ENCODE measurements around the gene APOL5.
"Not testable (repeated sequence)": the region's sequence is repeated elsewhere in the genome, so short reads cannot be mapped to it uniquely, and the experiment has no call there.

Gene APOL5, protein sequence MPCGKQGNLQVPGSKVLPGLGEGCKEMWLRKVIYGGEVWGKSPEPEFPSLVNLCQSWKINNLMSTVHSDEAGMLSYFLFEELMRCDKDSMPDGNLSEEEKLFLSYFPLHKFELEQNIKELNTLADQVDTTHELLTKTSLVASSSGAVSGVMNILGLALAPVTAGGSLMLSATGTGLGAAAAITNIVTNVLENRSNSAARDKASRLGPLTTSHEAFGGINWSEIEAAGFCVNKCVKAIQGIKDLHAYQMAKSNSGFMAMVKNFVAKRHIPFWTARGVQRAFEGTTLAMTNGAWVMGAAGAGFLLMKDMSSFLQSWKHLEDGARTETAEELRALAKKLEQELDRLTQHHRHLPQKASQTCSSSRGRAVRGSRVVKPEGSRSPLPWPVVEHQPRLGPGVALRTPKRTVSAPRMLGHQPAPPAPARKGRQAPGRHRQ

DNA sequence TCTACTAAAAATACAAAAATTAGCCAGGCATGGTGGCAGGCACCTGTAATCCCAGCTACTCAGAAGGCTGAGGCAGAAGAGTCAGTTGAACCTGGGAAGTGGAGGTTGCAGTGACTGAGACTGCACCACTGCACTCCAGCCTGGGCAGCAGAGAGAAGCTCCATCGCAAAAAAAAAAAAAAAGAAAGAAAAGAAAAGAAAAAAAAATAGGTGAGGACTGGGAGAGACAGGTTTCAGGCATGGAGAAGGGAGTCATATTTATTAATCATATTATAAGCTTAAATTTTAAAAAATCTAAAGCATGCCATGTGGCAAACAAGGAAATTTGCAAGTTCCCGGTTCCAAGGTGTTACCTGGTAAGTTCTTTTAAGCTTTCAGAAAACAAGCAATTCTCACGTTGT lies at the start of gene APOL5:
APOL5 (plus strand) TSS at position 301 of the 400 bp plus-strand sequence; CDS start at position 301, 0 bp downstream.
- Histone ChIP-seq H3K36me3 (ENCODE audit: insufficient read depth, low read depth, low read length) (no peaks in the 10 kb centered on the region), H3K9me3 (ENCODE audit: insufficient read depth, low read depth, low read length) (peaks cover 4% of the 10 kb centered on the region; the same call in 1 of the 2 replicates), H3K27me3 (ENCODE audit: insufficient read depth, low read length) (no peaks in the 10 kb centered on the region), H3K4me1 (ENCODE audit: insufficient read depth, low read length) (no peaks in the 10 kb centered on the region), H3K4me3 (ENCODE audit: low read length) (no peak within 1 kb of the TSS), H3K9ac (ENCODE audit: low read depth, low read length) (no peak within 1 kb of the TSS), H3K27ac (ENCODE audit: low read length) (no peak within 1 kb of the TSS)

DNA sequence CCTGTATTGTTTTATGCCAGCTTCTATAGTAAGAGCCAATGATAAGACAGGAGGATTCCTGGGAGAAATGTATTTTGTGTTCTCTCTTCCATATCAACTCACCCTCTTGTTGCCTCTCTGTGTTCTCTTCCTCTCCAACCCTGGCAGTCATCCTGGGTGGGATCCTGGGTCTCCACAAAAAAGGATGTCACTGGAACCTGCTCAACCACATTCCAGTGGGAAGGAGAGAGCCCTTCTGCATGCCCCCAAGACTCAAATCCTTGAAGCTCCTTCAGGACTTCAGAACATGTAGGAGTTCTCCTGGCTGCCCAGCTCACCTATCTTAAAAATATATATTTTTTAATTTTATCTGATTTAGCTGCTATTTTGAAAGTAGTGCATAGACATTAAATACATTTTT lies 43.3 kb upstream of the APOL5 start:
- Histone ChIP-seq H3K27ac (ENCODE audit: low read length) (no peak overlapping the region), H3K36me3 (ENCODE audit: insufficient read depth, low read depth, low read length) (no peaks in the 10 kb centered on the region), H3K27me3 (ENCODE audit: insufficient read depth, low read length) (no peaks in the 10 kb centered on the region), H3K9me3 (ENCODE audit: insufficient read depth, low read depth, low read length) (peaks cover 30% of the 10 kb centered on the region; the same call in 1 of the 2 replicates), H3K9ac (ENCODE audit: low read depth, low read length) (no peak overlapping the region), H3K4me1 (ENCODE audit: insufficient read depth, low read length) (peaks cover 8% of the 10 kb centered on the region), H3K4me3 (ENCODE audit: low read length) (no peak overlapping the region; the same call in 1 of the 2 replicates)

DNA sequence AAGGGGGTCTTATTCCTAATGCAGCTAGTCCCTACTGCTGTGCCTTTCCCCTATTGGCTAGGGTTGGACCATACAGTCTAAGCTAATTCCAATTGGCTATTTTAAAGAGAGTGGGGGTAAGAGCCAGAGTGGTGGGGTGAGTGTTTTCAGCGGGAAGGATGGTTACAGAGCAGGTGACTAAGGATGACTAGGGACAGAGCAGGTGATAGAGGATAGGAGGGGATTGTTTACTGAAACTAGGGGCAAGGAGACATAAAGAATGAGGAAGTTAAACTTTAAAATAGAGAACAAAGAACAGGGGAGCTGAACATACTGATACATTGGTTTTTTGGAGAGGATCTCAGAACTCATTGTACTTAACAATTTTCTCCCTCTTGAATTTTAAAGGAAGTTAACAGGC lies 41.6 kb upstream of the APOL5 start:
- H3K36me3 ChIP-seq (ENCODE audit: insufficient read depth, low read depth, low read length); H3K9ac ChIP-seq (ENCODE audit: low read depth, low read length); H3K4me1 ChIP-seq (ENCODE audit: insufficient read depth, low read length); H3K27me3 ChIP-seq (ENCODE audit: insufficient read depth, low read length); H3K4me3 ChIP-seq (ENCODE audit: low read length); H3K27ac ChIP-seq (ENCODE audit: low read length): not testable (repeated sequence)
- H3K9me3 ChIP-seq (ENCODE audit: insufficient read depth, low read depth, low read length), result peaks cover 30% of the 10 kb centered on the region; the same call in 1 of the 2 replicates

DNA sequence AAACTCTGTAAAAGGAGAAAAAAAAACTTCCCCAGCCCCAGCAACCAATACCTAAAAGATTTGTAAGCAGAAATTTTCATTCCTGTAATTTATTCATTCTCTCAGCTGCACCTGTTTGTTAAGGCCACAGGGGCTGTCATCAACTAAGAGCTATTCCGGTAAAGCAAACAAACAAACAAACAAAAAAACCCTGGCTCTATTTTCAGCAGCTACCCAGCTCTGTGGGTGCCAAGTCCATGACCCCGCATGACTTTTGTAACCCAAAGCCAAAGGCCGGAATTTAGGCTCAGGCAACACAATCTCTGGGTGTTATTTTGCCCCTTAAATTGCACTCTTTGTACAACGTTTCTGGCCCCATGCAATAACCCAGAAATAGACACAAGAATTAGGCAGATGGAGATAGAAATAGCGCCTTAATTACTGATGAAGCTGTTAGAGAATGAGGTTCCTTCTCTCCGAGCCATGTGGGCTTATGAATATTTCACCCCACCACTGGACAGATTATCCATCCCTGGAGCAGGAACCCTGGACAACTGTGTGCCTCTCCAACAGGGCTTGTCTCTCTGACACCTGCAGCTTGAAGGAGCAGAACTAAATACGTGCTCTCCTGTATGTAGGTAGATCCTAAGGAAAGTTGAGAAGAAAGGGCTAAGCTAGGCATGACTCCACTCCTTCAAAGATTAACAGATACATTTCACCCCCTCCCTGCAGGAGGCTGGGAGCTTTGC lies 40.0 kb upstream of the APOL5 start:
- Histone ChIP-seq H3K9ac (ENCODE audit: low read depth, low read length) (no peak overlapping the region), H3K9me3 (ENCODE audit: insufficient read depth, low read depth, low read length) (peaks cover 35% of the 10 kb centered on the region; the same call in 1 of the 2 replicates), H3K27ac (ENCODE audit: low read length) (no peak overlapping the region), H3K36me3 (ENCODE audit: insufficient read depth, low read depth, low read length) (no peaks in the 10 kb centered on the region), H3K27me3 (ENCODE audit: insufficient read depth, low read length) (no peaks in the 10 kb centered on the region), H3K4me1 (ENCODE audit: insufficient read depth, low read length) (peaks cover 8% of the 10 kb centered on the region), H3K4me3 (ENCODE audit: low read length) (no peak overlapping the region)

DNA sequence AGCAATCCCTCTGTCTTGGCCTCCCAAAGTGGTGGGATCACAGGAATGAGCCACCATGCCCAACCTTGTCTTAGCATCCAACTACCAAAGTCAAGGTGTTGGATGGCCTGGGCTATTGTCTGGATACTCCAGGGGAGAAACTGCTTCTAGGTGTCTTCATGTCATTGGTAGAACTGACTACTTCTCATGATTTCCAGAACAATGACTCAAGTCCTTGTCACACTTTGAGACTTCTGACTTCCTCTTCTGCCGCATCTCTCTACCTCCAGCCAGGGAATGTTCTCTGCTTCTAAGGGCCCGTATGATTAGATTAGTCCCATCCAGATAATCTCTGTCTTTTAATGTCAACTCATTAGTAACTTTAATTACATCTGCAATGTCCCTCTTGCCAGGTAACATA lies 38.8 kb upstream of the APOL5 start:
- no peaks in the 10 kb centered on the region for H3K27me3 ChIP-seq (ENCODE audit: insufficient read depth, low read length)
- H3K36me3 ChIP-seq (ENCODE audit: insufficient read depth, low read depth, low read length), result no peaks in the 10 kb centered on the region
- H3K9me3 ChIP-seq (ENCODE audit: insufficient read depth, low read depth, low read length), result peaks cover 26% of the 10 kb centered on the region; the same call in 1 of the 2 replicates
- H3K9ac ChIP-seq (ENCODE audit: low read depth, low read length), result no peak overlapping the region
- H3K4me3 ChIP-seq (ENCODE audit: low read length), result no peak overlapping the region
- peaks cover 8% of the 10 kb centered on the region for H3K4me1 ChIP-seq (ENCODE audit: insufficient read depth, low read length)
- H3K27ac ChIP-seq (ENCODE audit: low read length), result no peak overlapping the region

DNA sequence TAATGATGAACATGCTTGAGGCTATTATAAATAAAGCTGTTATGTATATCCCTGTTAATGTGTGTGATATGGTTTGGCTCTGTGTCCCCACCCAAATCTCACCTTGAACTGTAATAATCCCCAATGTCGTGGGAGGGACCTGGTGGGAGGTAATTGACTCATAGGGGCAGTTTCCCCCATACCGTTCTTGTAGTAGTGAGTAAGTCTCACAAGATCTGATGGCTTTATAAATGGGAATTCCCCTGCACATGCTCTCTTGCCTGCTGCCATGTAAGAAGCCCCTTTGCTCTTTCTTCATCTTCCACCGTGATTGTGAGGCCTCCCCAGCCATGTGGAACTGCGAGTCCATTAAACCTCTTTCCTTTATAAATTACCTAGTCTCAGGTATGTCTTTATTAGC lies 38.2 kb upstream of the APOL5 start:
- H3K36me3 ChIP-seq (ENCODE audit: insufficient read depth, low read depth, low read length); H3K4me3 ChIP-seq (ENCODE audit: low read length); H3K4me1 ChIP-seq (ENCODE audit: insufficient read depth, low read length); H3K9ac ChIP-seq (ENCODE audit: low read depth, low read length); H3K27me3 ChIP-seq (ENCODE audit: insufficient read depth, low read length); H3K27ac ChIP-seq (ENCODE audit: low read length): not testable (repeated sequence)
- H3K9me3 ChIP-seq (ENCODE audit: insufficient read depth, low read depth, low read length), result peaks cover 26% of the 10 kb centered on the region; the same call in 1 of the 2 replicates

DNA sequence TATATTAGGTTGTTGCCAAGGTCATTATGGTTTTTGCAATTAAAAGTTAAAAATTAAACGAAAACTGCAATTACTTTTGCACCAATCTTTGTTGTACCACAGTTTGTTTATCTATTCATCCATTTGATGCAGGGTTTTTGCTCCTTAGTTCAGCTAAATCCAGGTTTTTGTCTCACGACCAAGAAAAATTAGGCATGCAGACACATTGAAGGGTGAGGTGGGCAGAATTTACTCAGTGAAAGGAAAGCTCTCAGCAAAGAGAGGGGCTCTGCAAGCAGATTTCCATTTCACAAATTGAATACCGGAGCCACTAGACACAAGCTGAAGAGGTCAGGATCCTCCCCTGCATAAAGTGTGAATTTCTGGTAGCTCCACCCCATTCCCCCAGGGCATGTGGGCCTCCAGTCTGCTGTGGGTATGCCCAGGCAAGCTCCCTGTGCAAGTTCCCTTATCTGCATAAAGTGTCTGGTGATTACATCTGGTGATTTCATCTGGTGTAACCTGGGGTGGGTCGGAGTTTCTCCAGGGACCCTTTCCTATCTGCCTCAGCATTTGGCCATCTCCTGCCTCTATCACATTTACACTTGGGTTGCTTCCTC lies 36.1 kb upstream of the APOL5 start:
- Histone ChIP-seq H3K4me3 (ENCODE audit: low read length) (no peak overlapping the region), H3K9ac (ENCODE audit: low read depth, low read length) (no peak overlapping the region), H3K27ac (ENCODE audit: low read length) (no peak overlapping the region), H3K36me3 (ENCODE audit: insufficient read depth, low read depth, low read length) (no peaks in the 10 kb centered on the region), H3K9me3 (ENCODE audit: insufficient read depth, low read depth, low read length) (peaks cover 15% of the 10 kb centered on the region; the same call in 1 of the 2 replicates), H3K27me3 (ENCODE audit: insufficient read depth, low read length) (no peaks in the 10 kb centered on the region), H3K4me1 (ENCODE audit: insufficient read depth, low read length) (peaks cover 4% of the 10 kb centered on the region; the same call in 1 of the 2 replicates)

DNA sequence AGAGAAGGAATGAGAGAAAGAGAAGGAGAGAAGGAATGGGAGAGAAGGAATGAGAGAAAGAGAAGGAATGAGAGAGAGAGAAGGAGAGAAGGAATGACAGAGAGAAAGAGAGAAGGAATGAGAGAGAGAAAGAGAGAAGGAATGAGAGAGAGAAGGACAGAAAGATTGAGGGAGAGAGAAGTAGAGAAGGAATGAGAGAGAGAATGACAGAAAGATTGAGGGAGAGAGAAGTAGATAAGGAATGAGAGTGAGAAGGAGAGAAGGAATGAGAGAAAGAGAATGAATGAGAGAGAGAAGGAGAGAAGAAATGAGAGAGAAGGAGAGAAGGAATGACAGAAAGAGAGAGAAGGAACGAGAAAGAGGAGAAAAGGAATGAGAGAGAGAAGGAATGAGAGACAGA lies 34.1 kb upstream of the APOL5 start:
- H3K4me3 ChIP-seq (ENCODE audit: low read length), result no peak overlapping the region
- H3K36me3 ChIP-seq (ENCODE audit: insufficient read depth, low read depth, low read length), result no peaks in the 10 kb centered on the region
- no peaks in the 10 kb centered on the region for H3K27me3 ChIP-seq (ENCODE audit: insufficient read depth, low read length)
- H3K4me1 ChIP-seq (ENCODE audit: insufficient read depth, low read length), result no peaks in the 10 kb centered on the region
- peaks cover 15% of the 10 kb centered on the region; the same call in 1 of the 2 replicates for H3K9me3 ChIP-seq (ENCODE audit: insufficient read depth, low read depth, low read length)
- H3K9ac ChIP-seq (ENCODE audit: low read depth, low read length), result no peak overlapping the region
- no peak overlapping the region for H3K27ac ChIP-seq (ENCODE audit: low read length)

DNA sequence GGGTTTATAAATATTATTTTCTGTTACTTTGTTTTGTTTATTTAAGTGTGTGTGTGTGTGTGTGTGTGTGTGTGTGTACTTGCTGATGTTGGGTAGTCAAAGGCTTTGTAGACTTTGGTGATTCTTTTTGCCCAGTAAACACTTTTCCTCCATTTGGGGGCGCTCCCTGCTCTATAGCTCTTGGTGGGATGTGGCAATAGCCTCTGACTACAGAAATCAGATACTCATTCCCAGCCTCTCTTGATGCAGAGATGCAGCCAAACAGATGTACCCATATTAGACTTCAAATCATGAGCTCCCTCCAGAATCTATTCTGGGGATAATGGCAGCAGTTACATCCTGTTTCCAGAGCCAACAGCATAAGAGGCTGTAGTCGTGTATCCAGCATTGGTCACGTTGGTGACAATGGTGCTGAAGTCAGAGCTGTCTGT lies 33.4 kb upstream of the APOL5 start:
- H3K9me3 ChIP-seq (ENCODE audit: insufficient read depth, low read depth, low read length), result peaks cover 15% of the 10 kb centered on the region; the same call in 1 of the 2 replicates
- H3K27me3 ChIP-seq (ENCODE audit: insufficient read depth, low read length), result no peaks in the 10 kb centered on the region
- H3K4me3 ChIP-seq (ENCODE audit: low read length), result no peak overlapping the region
- no peak overlapping the region for H3K9ac ChIP-seq (ENCODE audit: low read depth, low read length)
- no peaks in the 10 kb centered on the region for H3K4me1 ChIP-seq (ENCODE audit: insufficient read depth, low read length)
- H3K36me3 ChIP-seq (ENCODE audit: insufficient read depth, low read depth, low read length), result no peaks in the 10 kb centered on the region
- no peak overlapping the region for H3K27ac ChIP-seq (ENCODE audit: low read length)

DNA sequence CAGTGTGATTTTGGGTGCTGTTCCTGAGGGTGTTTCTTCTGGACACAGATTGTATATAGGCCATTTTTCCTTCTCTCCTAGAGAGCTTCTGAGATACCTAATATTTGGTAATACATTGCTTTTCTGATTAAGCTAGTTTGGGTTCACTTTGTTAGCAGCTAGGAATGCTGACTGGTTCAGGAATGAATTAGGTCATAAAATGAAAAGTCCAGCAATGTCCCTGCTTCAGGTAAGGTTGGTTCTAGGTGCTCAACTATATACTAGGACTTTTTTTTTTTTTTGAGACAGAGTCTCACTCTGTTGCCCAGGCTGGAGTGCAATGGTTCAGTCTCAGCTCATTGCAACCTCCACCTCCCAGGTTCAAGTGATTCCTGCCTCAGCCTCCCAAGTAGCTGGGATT lies 32.9 kb upstream of the APOL5 start:
- Histone ChIP-seq H3K4me1 (ENCODE audit: insufficient read depth, low read length) (no peaks in the 10 kb centered on the region), H3K9ac (ENCODE audit: low read depth, low read length) (no peak overlapping the region), H3K4me3 (ENCODE audit: low read length) (no peak overlapping the region), H3K27ac (ENCODE audit: low read length) (no peak overlapping the region), H3K27me3 (ENCODE audit: insufficient read depth, low read length) (no peaks in the 10 kb centered on the region), H3K9me3 (ENCODE audit: insufficient read depth, low read depth, low read length) (peaks cover 15% of the 10 kb centered on the region; the same call in 1 of the 2 replicates), H3K36me3 (ENCODE audit: insufficient read depth, low read depth, low read length) (no peaks in the 10 kb centered on the region)

DNA sequence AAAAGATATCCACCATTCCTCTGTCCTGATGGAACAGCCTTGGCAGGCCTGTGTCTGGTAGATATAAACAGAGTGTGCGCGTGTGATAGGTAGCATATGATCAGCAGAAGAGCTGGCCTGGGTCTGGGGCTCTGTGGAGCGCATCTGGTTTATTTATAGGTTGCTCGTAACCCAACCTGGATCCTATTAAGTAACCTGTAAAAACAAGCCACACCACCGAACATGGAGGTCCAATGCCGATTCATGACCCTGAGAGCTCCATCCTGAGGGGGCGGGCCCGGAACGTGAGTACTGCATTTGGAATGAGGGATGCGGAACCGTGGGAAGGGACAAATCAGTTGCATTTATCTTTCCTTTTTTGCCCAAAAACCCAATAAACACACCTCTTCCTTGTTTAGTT lies 31.9 kb upstream of the APOL5 start:
- no peak overlapping the region for H3K27ac ChIP-seq (ENCODE audit: low read length)
- H3K4me3 ChIP-seq (ENCODE audit: low read length), result no peak overlapping the region
- no peak overlapping the region for H3K9ac ChIP-seq (ENCODE audit: low read depth, low read length)
- H3K4me1 ChIP-seq (ENCODE audit: insufficient read depth, low read length), result no peaks in the 10 kb centered on the region
- no peaks in the 10 kb centered on the region for H3K36me3 ChIP-seq (ENCODE audit: insufficient read depth, low read depth, low read length)
- H3K9me3 ChIP-seq (ENCODE audit: insufficient read depth, low read depth, low read length), result peaks cover 15% of the 10 kb centered on the region; the same call in 1 of the 2 replicates
- H3K27me3 ChIP-seq (ENCODE audit: insufficient read depth, low read length), result no peaks in the 10 kb centered on the region
